Neural progenitor cell (in vitro differentiated cells): ENCODE results near the gene EML2.

ENCODE experiments used
- CTCF ChIP-seq: fragments of 200-600 bp; sonication (generic); IDR thresholded peaks from 2 replicates; pipeline ENCODE4 v1.5.1; 2017; ENCODE audit warnings: antibody characterized with exemption, mild to moderate bottlenecking
- EZH2 ChIP-seq: fragments of 200-600 bp; sonication (generic); IDR thresholded peaks from 2 replicates; pipeline ENCODE4 v1.6.1; 2017; ENCODE audit warnings: antibody characterized with exemption, mild to moderate bottlenecking, moderate library complexity
- EZH2phosphoT487 ChIP-seq: fragments of 200-600 bp; sonication (generic); IDR thresholded peaks from 2 replicates; pipeline ENCODE4 v1.6.1; 2017; ENCODE audit warnings: antibody characterized with exemption

GRCh38 chr19:45645631-45646344 lies 6.6 kb upstream of the EML2 start:
- TF ChIP-seq CTCF: no peak
- no peak for TF ChIP-seq EZH2
- TF ChIP-seq EZH2phosphoT487: no peak
